GM12801 (cell line): ENCODE results near the gene HDLBP.

Experiments
- CTCF ChIP-seq: IDR thresholded peaks from one replicate; pipeline ENCODE4 v1.5.1; 2011; ENCODE audit warnings: control low read depth; ENCODE audit not compliant: insufficient read length; ENCODE audit errors: extremely low read depth

The HDLBP gene

GRCh38 chr2:241279413-241279812 is 36.1 kb downstream of the HDLBP start:
- TF ChIP-seq CTCF = no peak

- no peak for TF ChIP-seq CTCF
Observed at GRCh38 chr2:241275910-241276309, 39.6 kb downstream of the HDLBP start.

- TF ChIP-seq CTCF = no peak
Observed at GRCh38 chr2:241275504-241275903, 40.0 kb downstream of the HDLBP start.

DNA sequence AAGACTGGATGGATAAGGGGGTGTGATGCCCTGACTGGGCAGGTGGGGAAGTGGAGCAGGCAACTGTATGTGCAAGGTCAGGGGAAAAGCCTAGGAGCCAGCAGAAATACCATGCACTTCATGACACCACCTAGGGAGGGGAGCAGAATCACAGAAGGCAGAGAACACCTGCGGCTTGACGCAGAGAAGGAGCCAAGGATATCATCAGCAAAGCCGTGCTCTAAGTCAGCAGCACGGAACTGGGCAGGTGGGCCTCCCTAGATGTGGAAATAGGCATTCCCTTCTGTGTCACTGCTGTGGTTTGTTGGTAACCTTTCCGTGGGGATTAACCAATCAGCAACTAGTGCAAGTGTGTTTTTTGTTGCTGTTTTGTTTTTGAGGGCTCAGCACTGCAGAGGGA is 41.3 kb downstream of the HDLBP start:
- no peak for TF ChIP-seq CTCF

- no peak for TF ChIP-seq CTCF
Observed at GRCh38 chr2:241273210-241274020, 42.1 kb downstream of the HDLBP start.

GRCh38 chr2:241272303-241273209 is 42.9 kb downstream of the HDLBP start:
- TF ChIP-seq CTCF = no peak

DNA sequence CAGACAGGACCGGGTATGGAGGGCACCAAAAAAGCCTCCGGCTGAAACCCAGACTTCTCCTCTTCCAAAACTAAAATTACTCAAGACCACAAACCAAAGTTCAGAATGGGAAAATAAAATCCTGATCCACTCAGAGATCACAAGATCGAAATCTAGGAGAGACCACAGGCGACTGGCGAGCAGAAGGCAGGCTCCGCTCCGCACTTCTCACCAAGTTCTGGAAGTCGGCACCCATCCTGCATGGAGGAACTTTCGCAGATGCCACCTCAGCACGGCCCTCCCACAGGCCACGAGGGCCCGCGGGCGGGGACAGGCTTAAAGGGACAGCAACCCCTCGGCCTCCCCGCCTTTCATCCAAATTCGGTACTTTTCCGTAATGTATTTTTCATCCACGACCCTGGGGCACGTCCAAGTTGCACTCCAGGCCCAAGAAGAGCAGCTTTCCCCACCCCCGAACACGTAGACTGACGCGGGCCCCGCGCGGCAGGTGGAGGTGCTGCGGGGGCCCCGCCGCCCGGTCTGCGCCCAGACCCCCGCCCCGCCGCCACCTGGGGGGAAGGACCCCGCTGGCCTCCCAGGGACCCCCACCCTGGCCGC is 43.7 kb downstream of the HDLBP start:
- TF ChIP-seq CTCF = no peak
